ENCODE measurements around the gene SURF2. TPM values are rescaled to one million over a fixed set of nuclear protein-coding genes. Genes with fewer than 3 reads are reported as not detected.
"Not testable (repeated sequence)": the region's sequence is repeated elsewhere in the genome, so short reads cannot be mapped to it uniquely, and the experiment has no call there.

The SURF2 gene
- total RNA-seq, 1 experiment from 2014 or later: 42.0 TPM

DNA sequence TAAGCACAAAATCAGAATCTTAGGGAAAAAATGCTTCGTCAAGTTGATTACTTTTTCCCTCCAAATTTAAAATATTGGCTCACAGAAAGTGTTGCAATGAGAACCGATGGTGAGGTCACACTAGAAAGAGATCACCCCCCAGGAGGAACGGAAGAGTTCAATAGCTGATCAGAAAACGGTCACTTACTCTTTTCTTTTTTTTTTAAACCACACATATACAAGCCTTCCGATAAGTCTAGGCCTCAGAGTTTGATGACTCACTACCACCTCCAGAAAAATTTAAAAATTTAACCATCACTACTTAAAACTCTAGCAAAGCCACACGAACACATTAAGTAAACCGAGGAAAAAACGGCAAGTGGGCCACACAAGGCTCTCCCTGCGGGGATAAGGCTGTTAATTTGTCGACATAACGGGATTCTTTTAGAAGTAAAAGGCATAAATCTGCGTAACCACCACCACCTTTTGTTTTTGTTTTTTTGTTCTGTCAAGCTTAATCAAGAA is 18.3 kb downstream of the SURF2 start:
- TF ChIP-seq, protein P1, sequence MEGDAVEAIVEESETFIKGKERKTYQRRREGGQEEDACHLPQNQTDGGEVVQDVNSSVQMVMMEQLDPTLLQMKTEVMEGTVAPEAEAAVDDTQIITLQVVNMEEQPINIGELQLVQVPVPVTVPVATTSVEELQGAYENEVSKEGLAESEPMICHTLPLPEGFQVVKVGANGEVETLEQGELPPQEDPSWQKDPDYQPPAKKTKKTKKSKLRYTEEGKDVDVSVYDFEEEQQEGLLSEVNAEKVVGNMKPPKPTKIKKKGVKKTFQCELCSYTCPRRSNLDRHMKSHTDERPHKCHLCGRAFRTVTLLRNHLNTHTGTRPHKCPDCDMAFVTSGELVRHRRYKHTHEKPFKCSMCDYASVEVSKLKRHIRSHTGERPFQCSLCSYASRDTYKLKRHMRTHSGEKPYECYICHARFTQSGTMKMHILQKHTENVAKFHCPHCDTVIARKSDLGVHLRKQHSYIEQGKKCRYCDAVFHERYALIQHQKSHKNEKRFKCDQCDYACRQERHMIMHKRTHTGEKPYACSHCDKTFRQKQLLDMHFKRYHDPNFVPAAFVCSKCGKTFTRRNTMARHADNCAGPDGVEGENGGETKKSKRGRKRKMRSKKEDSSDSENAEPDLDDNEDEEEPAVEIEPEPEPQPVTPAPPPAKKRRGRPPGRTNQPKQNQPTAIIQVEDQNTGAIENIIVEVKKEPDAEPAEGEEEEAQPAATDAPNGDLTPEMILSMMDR (conservative IDR thresholded peaks at IDR 0.05; ENCODE audit: low read depth, low read length): no peak
- TF ChIP-seq EZH2 (IDR thresholded peaks at IDR 0.05; ENCODE audit: borderline replicate concordance, low read depth, low read length, poor library complexity, severe bottlenecking): no peak
- peaks cover 36% of the 10 kb centered on the region for H3K36me3 ChIP-seq (ENCODE audit: insufficient read depth, low read length, poor library complexity, severe bottlenecking)
- ChIA-PET CTCF (no interaction called here), POLR2A (ENCODE audit: low non-redundant PET) (no interaction called here)
- H3K9me3 ChIP-seq (ENCODE audit: low read depth, low read length, poor library complexity, severe bottlenecking): no peaks in the 10 kb centered on the region
- BruUV-seq (replicated peaks): TSS peak; percentile 71
- no peaks in the 10 kb centered on the region for H3K27me3 ChIP-seq (replicated peaks; ENCODE audit: insufficient read depth, low read depth, low read length, poor library complexity)
- H3K27ac ChIP-seq (ENCODE audit: low read depth, low read length, poor library complexity, severe bottlenecking): peak overlapping the region; percentile 98
- peaks cover 21% of the 10 kb centered on the region for H3K4me1 ChIP-seq (ENCODE audit: insufficient read depth, low read length, poor library complexity, severe bottlenecking)
- no peak for DNase-seq (ENCODE audit: low spot score)
- intact Hi-C loops (cut with micrococcal nuclease; ENCODE audit: unreplicated experiment): no loop called here
- peak overlapping the region; percentile 97 for H3K4me3 ChIP-seq (ENCODE audit: low read depth, low read length, poor library complexity, severe bottlenecking)

DNA sequence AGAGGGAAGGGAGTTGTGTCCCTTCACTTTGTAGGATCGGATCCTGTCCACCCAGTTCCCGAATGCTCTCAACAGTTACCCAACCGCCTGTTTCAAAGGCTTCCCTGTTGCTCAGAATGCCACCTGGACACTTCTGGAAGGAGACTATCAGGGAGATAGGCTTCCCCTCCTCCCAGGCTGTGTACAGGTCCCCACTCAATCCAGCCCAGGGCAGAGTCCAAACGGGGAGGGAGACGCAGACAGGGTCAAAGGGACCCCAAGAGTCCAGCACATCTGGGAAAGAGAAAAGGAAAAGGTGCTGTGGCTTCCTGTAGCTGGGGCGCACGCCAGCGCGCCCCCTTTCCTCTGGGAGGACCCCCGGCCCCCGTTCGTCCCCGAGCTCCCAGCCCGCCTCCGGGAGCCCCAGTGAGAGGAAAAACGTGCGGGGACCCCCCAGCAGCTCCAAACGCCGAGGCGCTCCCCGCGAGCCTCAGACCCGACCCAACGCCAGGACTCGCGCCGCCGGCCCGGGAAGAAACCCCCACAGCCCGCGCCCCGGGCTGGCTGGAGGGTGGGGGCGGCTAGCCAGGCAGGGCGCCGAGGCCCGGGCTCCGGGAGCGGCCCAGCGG is 18.9 kb downstream of the SURF2 start:
- peak; percentile 54 for DNase-seq (ENCODE audit: low spot score)
- TF ChIP-seq, protein P1 (conservative IDR thresholded peaks at IDR 0.05; ENCODE audit: low read depth, low read length): peak; percentile 44
- TF ChIP-seq EZH2 (IDR thresholded peaks at IDR 0.05; ENCODE audit: borderline replicate concordance, low read depth, low read length, poor library complexity, severe bottlenecking): no peak
- no TSS peak for BruUV-seq (replicated peaks)

DNA sequence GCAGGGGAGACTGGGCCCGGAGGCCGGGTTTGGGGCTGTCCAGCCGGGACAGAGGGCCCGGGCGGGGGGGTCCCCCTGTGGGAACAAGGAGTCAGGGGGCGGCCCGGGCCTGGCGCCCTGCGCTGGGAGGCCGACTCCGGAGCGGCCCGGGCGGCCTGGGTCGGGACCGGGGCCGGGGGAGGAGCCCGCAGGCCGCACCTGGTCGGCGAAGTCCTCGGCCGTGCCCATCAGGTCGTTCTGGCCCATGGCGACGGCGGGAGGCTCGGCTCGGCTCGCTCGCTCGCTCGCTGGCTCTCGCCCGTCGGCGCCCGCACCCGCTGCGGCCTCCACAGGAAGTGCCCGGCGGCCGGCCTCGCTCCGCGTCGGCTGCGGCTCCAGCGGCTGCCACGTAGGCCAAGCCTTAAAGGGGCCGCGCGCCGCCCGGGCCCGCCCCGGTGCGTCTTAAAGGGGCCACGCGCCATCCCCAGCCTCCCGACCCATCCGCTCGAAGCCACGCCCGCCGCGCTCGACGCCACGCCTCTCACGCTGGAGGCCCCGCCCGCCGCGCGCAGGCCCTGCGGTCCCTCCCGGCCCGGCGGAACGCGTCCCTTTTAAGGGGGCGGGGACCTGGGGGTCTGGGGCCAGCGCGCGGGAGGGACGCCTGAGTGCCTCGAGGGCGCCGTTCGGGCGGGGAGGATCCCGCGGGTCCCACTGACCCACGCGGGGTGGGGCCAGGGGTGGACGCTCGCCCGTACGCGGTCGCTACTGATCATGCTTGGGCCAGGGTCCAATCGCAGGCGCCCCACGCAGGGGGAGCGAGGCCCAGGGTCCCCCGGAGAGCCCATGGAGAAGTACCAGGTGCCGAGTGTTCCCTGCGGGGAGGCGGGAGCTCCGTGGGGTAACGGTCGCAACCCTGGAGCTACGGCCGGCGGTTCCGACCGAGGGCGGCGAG is 19.6 kb downstream of the SURF2 start, which contains the start of the genes STKLD1 and SURF4:
Gene STKLD1, plus strand, starts transcription at position 643 of the 931 bp plus-strand sequence. Its CDS starts 108 bp downstream, at position 751.
Gene SURF4, minus strand, starts transcription at position 337 of the 931 bp plus-strand sequence. Its CDS starts 91 bp downstream, at position 246.
- intact Hi-C loops (cut with micrococcal nuclease; ENCODE audit: unreplicated experiment): no loop called here
- H3K36me3 ChIP-seq (ENCODE audit: insufficient read depth, low read length, poor library complexity, severe bottlenecking): peaks cover 26% of the 10 kb centered on the region
- peak; percentile 97 for DNase-seq (ENCODE audit: low spot score)
- BruUV-seq (replicated peaks): no TSS peak
- CTCF ChIA-PET: no interaction called here
- H3K4me3 ChIP-seq (ENCODE audit: low read depth, low read length, poor library complexity, severe bottlenecking): peak within 1 kb of the TSS; percentile 97
- TF ChIP-seq, protein P1 (conservative IDR thresholded peaks at IDR 0.05; ENCODE audit: low read depth, low read length): no peak
- TF ChIP-seq EZH2 (IDR thresholded peaks at IDR 0.05; ENCODE audit: borderline replicate concordance, low read depth, low read length, poor library complexity, severe bottlenecking): no peak
- POLR2A ChIA-PET (ENCODE audit: low non-redundant PET): interaction anchor here (0.7 kb wide), 1 partner anchor 28 kb away, joined by 3 read pairs; the partner anchor contains the start of genes MED22 and RPL7A
- H3K27me3 ChIP-seq (replicated peaks; ENCODE audit: insufficient read depth, low read depth, low read length, poor library complexity): no peaks in the 10 kb centered on the region
- H3K9me3 ChIP-seq (ENCODE audit: low read depth, low read length, poor library complexity, severe bottlenecking): no peaks in the 10 kb centered on the region
- H3K27ac ChIP-seq (ENCODE audit: low read depth, low read length, poor library complexity, severe bottlenecking): peak within 1 kb of the TSS; percentile 98
- peaks cover 21% of the 10 kb centered on the region for H3K4me1 ChIP-seq (ENCODE audit: insufficient read depth, low read length, poor library complexity, severe bottlenecking)

More for the DNA sequence above, 18.9 kb downstream of the SURF2 start:
- no peaks in the 10 kb centered on the region for H3K27me3 ChIP-seq (replicated peaks; ENCODE audit: insufficient read depth, low read depth, low read length, poor library complexity)
- intact Hi-C loops (cut with micrococcal nuclease; ENCODE audit: unreplicated experiment): no loop called here
- peaks cover 31% of the 10 kb centered on the region for H3K36me3 ChIP-seq (ENCODE audit: insufficient read depth, low read length, poor library complexity, severe bottlenecking)
- CTCF ChIA-PET: no interaction called here
- H3K4me1 ChIP-seq (ENCODE audit: insufficient read depth, low read length, poor library complexity, severe bottlenecking): peaks cover 21% of the 10 kb centered on the region
- H3K4me3 ChIP-seq (ENCODE audit: low read depth, low read length, poor library complexity, severe bottlenecking): peak overlapping the region; percentile 97
- POLR2A ChIA-PET (ENCODE audit: low non-redundant PET): interaction anchor here (0.7 kb wide), 1 partner anchor 27 kb away, joined by 3 read pairs; the partner anchor contains the start of genes MED22 and RPL7A
- H3K27ac ChIP-seq (ENCODE audit: low read depth, low read length, poor library complexity, severe bottlenecking): peak overlapping the region; percentile 98
- no peaks in the 10 kb centered on the region for H3K9me3 ChIP-seq (ENCODE audit: low read depth, low read length, poor library complexity, severe bottlenecking)

DNA sequence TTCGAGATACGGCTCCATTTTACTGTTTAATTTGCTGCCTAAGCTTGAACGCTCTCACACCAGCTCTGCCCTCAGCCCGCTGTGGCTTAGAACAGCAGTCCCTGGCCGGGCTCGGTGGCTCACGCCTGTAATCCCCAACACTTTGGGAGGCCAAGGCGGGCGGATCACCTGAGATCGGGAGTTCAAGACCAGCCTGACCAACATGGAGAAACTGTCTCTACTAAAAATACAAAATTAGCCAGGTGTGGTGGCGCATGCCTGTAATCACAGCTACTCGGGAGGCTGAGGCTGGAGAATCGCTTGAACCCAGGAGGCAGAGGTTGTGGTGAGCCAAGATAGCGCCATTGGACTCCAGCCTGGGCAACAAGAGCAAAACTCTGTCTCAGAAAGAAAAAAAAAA is 20.9 kb downstream of the SURF2 start:
- H3K27ac ChIP-seq (ENCODE audit: low read depth, low read length, poor library complexity, severe bottlenecking); H3K9me3 ChIP-seq (ENCODE audit: low read depth, low read length, poor library complexity, severe bottlenecking); CTCF ChIA-PET; intact Hi-C loops (cut with micrococcal nuclease; ENCODE audit: unreplicated experiment); BruUV-seq (replicated peaks); H3K27me3 ChIP-seq (replicated peaks; ENCODE audit: insufficient read depth, low read depth, low read length, poor library complexity); POLR2A ChIA-PET (ENCODE audit: low non-redundant PET); DNase-seq (ENCODE audit: low spot score): not testable (repeated sequence)
- Histone ChIP-seq H3K36me3 (ENCODE audit: insufficient read depth, low read length, poor library complexity, severe bottlenecking) (peaks cover 19% of the 10 kb centered on the region), H3K4me3 (ENCODE audit: low read depth, low read length, poor library complexity, severe bottlenecking) (peak overlapping the region; percentile 97), H3K4me1 (ENCODE audit: insufficient read depth, low read length, poor library complexity, severe bottlenecking) (peaks cover 21% of the 10 kb centered on the region)
